ENCODE results near the gene KDSR. TPM values are rescaled to one million over a fixed set of nuclear protein-coding genes. Genes with fewer than 3 reads are reported as not detected.
A peak's percentile ranks its signal among the peaks of the same experiment; 100 is the strongest.
"Not testable (repeated sequence)": the region's sequence is repeated elsewhere in the genome, so short reads cannot be mapped to it uniquely, and the experiment has no call there.

KDSR gene
- total RNA-seq, 1 donor from 2014 or later, result 42.0 TPM

- no peak overlapping the region for H3K27ac ChIP-seq
- no peaks in the 10 kb centered on the region for H3K36me3 ChIP-seq
- peak overlapping the region in 1 of 2 donors; percentile 61 for H3K4me3 ChIP-seq
- DNase-seq (ENCODE audit: extremely low spot score in 2 of 2), result no peak
- TF ChIP-seq CTCF (IDR thresholded peaks at IDR 0.05) (no peak), POLR2A (IDR thresholded peaks at IDR 0.05) (no peak)
- H3K9me3 ChIP-seq, result no peaks in the 10 kb centered on the region
- peaks cover 32% of the 10 kb centered on the region for H3K4me1 ChIP-seq
- intact Hi-C loops (cut with DNase I), result no loop called here
- H3K27me3 ChIP-seq, result no peaks in the 10 kb centered on the region
These were observed 1.6 kb upstream of the KDSR start for GRCh38 chr18:63368611-63369010.

- Histone ChIP-seq H3K36me3 (peaks cover 0 to 14% of the 10 kb centered on the region in 2 donors), H3K27ac (peak overlapping the region; percentile 97), H3K9me3 (no peaks in the 10 kb centered on the region), H3K27me3 (no peaks in the 10 kb centered on the region), H3K4me3 (peak overlapping the region; percentile 61 to 89), H3K4me1 (peaks cover 32% of the 10 kb centered on the region)
- TF ChIP-seq CTCF (IDR thresholded peaks at IDR 0.05), result no peak
- TF ChIP-seq POLR2AphosphoS5 (IDR thresholded peaks at IDR 0.05; ENCODE audit: insufficient read depth in 1 of 2, low read depth in 1 of 2), result peak; percentile 51 to 68
- DNase-seq (ENCODE audit: extremely low spot score in 2 of 2), result no peak
- intact Hi-C loops (cut with DNase I), result loop anchor here (2.0 kb wide), 1 partner anchor 56 kb away; the partner anchor contains the start of gene VPS4B
These were observed 573 bp downstream of the KDSR start for GRCh38 chr18:63366213-63367052.

- Histone ChIP-seq H3K9me3 (no peaks in the 10 kb centered on the region), H3K27ac (peak overlapping the region; percentile 97), H3K36me3 (peaks cover 0 to 17% of the 10 kb centered on the region in 2 donors), H3K4me3 (peak overlapping the region; percentile 61 to 89), H3K27me3 (no peaks in the 10 kb centered on the region), H3K4me1 (peaks cover 32% of the 10 kb centered on the region)
- no peak for DNase-seq (ENCODE audit: extremely low spot score in 2 of 2)
- TF ChIP-seq POLR2A (IDR thresholded peaks at IDR 0.05) (no peak), POLR2AphosphoS5 (IDR thresholded peaks at IDR 0.05; ENCODE audit: insufficient read depth in 1 of 2, low read depth in 1 of 2) (no peak), CTCF (IDR thresholded peaks at IDR 0.05) (no peak)
- intact Hi-C loops (cut with DNase I), result loop anchor here (2.0 kb wide), 1 partner anchor 57 kb away; the partner anchor contains the start of gene VPS4B
These were observed 1.2 kb downstream of the KDSR start for GRCh38 chr18:63365876-63366212.

GRCh38 chr18:63363951-63364350, 3.1 kb downstream of the KDSR start:
- H3K27ac ChIP-seq, result no peak overlapping the region
- H3K36me3 ChIP-seq, result peaks cover 0 to 33% of the 10 kb centered on the region in 2 donors
- DNase-seq (ENCODE audit: extremely low spot score in 2 of 2), result no peak
- H3K4me1 ChIP-seq, result peaks cover 32% of the 10 kb centered on the region
- no peak overlapping the region for H3K4me3 ChIP-seq
- no peaks in the 10 kb centered on the region for H3K27me3 ChIP-seq
- H3K9me3 ChIP-seq, result no peaks in the 10 kb centered on the region
- intact Hi-C loops (cut with DNase I), result no loop called here
- TF ChIP-seq POLR2A (IDR thresholded peaks at IDR 0.05) (no peak), POLR2AphosphoS5 (IDR thresholded peaks at IDR 0.05; ENCODE audit: insufficient read depth in 1 of 2, low read depth in 1 of 2) (no peak), CTCF (IDR thresholded peaks at IDR 0.05) (no peak)

GRCh38 chr18:63363420-63363819, 3.6 kb downstream of the KDSR start:
- H3K9me3 ChIP-seq; DNase-seq (ENCODE audit: extremely low spot score in 2 of 2); intact Hi-C loops (cut with DNase I); H3K27ac ChIP-seq; H3K27me3 ChIP-seq; H3K4me3 ChIP-seq: not testable (repeated sequence)
- Histone ChIP-seq H3K36me3 (peaks cover 0 to 35% of the 10 kb centered on the region in 2 donors), H3K4me1 (peaks cover 29% of the 10 kb centered on the region)
